C4-2B (cell line): ENCODE data around the gene TPPP3.

Experiments
- ZFX ChIP-seq: fragments of 450-650 bp; IDR thresholded peaks from 2 replicates; pipeline ENCODE4 v1.6.1; 2017
- TF ChIP-seq, protein P1 (sequence below): fragments of 450-650 bp; conservative IDR thresholded peaks from 2 replicates; pipeline ENCODE4 v1.5.1; 2017; ENCODE audit warnings: mild to moderate bottlenecking

DNA sequence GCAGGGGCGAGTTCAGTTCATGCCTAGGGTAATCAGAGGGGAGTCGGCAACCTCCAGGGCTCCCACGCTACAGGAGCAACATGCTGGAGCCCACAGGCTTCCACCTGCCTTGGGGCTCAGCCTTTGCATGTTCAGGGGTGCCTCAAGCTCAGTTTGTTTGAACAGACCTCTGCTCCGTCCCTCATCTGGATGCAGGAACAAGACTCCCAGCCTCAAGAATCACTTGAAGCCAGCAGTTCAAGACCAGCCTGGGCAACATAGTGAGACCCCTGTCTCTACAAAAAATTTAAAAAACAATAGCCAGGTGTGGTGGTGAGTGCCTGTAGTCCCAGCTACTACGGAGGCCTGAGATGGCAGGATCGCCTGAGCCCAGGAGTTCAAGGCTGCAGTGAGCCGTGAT is 32.7 kb upstream of the TPPP3 start:
- TF ChIP-seq, protein P1, sequence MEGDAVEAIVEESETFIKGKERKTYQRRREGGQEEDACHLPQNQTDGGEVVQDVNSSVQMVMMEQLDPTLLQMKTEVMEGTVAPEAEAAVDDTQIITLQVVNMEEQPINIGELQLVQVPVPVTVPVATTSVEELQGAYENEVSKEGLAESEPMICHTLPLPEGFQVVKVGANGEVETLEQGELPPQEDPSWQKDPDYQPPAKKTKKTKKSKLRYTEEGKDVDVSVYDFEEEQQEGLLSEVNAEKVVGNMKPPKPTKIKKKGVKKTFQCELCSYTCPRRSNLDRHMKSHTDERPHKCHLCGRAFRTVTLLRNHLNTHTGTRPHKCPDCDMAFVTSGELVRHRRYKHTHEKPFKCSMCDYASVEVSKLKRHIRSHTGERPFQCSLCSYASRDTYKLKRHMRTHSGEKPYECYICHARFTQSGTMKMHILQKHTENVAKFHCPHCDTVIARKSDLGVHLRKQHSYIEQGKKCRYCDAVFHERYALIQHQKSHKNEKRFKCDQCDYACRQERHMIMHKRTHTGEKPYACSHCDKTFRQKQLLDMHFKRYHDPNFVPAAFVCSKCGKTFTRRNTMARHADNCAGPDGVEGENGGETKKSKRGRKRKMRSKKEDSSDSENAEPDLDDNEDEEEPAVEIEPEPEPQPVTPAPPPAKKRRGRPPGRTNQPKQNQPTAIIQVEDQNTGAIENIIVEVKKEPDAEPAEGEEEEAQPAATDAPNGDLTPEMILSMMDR: no peak
- TF ChIP-seq ZFX: no peak
